Ishikawa (cell line): ENCODE measurements around the gene KRT79.

Experiments
- TEAD4 ChIP-seq: IDR thresholded peaks from 2 replicates; pipeline ENCODE4 v1.6.1; 2012
- TF ChIP-seq, protein P1 (sequence below): IDR thresholded peaks from 2 replicates; pipeline ENCODE4 v1.6.1; 2012; ENCODE audit warnings: low read depth, mild to moderate bottlenecking

DNA sequence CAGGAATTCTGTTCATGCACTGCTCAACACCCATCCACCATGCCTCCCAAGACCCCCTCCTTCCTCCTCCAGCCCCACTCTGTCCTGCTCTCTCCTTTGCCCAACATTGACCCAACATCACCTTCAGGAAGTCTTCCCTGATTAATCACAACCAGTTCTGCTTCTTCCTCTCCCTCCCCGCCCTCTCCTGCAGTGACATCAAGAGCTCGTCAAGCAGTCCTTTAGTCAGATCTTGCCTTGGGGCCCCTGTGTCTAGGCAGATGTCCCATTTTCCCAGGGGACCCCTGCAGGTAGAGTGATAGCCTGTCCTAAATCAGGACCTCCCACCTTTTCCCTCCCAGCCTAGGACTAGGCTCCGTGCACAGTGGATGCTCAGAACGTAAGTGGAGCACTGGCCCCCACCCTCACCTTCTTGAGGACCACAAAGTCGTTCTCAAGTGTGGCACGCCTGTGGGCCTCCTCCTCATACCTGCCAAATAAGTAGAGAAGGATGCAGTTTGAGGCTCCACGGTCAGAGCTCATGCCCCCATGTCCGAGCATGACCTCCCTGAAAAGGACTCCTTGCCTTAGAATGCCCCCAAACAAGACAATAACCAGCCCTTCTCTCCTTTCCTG is 12.4 kb upstream of the KRT79 start:
- TF ChIP-seq, protein P1, sequence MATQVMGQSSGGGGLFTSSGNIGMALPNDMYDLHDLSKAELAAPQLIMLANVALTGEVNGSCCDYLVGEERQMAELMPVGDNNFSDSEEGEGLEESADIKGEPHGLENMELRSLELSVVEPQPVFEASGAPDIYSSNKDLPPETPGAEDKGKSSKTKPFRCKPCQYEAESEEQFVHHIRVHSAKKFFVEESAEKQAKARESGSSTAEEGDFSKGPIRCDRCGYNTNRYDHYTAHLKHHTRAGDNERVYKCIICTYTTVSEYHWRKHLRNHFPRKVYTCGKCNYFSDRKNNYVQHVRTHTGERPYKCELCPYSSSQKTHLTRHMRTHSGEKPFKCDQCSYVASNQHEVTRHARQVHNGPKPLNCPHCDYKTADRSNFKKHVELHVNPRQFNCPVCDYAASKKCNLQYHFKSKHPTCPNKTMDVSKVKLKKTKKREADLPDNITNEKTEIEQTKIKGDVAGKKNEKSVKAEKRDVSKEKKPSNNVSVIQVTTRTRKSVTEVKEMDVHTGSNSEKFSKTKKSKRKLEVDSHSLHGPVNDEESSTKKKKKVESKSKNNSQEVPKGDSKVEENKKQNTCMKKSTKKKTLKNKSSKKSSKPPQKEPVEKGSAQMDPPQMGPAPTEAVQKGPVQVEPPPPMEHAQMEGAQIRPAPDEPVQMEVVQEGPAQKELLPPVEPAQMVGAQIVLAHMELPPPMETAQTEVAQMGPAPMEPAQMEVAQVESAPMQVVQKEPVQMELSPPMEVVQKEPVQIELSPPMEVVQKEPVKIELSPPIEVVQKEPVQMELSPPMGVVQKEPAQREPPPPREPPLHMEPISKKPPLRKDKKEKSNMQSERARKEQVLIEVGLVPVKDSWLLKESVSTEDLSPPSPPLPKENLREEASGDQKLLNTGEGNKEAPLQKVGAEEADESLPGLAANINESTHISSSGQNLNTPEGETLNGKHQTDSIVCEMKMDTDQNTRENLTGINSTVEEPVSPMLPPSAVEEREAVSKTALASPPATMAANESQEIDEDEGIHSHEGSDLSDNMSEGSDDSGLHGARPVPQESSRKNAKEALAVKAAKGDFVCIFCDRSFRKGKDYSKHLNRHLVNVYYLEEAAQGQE, result no peak
- TF ChIP-seq TEAD4, result no peak
